Adipocyte (in vitro differentiated cells): ENCODE measurements around the gene RSPH1.
A peak's percentile ranks its signal among the peaks of the same experiment; 100 is the strongest.

ENCODE experiments used
- DNase-seq: peaks from one replicate; pipeline ENCODE4 v3.0.0-alpha.2; 2015; ENCODE audit warnings: low read depth
- H3K27me3 ChIP-seq: replicated peaks from 2 replicates; pipeline ENCODE4 v1.7.0; 2013; ENCODE audit warnings: mild to moderate bottlenecking, low read length, moderate library complexity; ENCODE audit not compliant: control insufficient read depth, insufficient read depth
- H3K36me3 ChIP-seq: 2 replicates; pipeline ENCODE4 v1.7.0; 2013; ENCODE audit warnings: low read length, mild to moderate bottlenecking, moderate library complexity; ENCODE audit not compliant: control insufficient read depth, insufficient read depth, severe bottlenecking
- H3K4me1 ChIP-seq: 2 replicates; pipeline ENCODE4 v1.7.0; 2013; ENCODE audit warnings: mild to moderate bottlenecking, low read length, moderate library complexity; ENCODE audit not compliant: control insufficient read depth, insufficient read depth
- H3K4me3 ChIP-seq: 2 replicates; pipeline ENCODE4 v1.7.0; 2013; ENCODE audit warnings: mild to moderate bottlenecking, low read length, moderate library complexity
- H3K9ac ChIP-seq: 2 replicates; pipeline ENCODE4 v1.7.0; 2013; ENCODE audit warnings: mild to moderate bottlenecking, low read length, moderate library complexity
- H3K9me3 ChIP-seq: 2 replicates; pipeline ENCODE4 v1.7.0; 2013; ENCODE audit warnings: mild to moderate bottlenecking, low read length, moderate library complexity; ENCODE audit not compliant: control insufficient read depth

RSPH1 gene

DNA sequence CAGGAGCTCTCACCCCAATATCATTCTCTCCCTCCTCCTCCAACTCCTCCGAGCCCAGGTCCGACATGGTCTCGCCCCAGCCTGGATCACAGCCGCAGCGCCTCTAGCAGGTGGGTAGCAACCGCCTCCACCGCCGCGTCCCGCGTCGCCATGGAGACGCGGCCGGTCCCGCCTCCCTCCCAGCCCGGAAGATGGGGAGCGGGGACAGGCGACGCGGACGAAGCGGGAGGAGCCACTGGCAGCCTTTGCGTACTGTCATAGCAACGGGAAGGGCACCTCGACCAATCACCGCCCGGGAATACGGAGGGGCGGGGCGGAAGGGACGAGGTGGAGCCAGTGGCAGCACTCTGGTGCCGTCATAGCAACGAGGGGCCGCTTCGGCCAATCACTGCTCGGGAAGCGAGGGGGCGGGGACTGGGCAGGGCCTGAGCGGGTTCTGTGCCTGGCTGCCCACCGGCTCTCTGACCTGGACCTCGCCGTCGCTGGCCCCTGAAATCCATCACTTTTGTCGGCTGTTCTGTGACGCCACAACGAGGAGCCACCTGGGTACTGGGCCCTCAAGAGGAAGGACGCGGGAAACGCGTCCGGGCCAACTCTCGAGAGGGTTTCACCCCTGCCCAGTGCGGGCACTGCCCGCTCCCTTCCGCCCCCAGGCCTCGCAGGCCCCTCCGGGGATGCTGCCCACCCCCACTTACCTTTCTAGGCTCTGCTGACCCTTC is at the start of gene RSPH1:
Gene RSPH1, minus strand, starts transcription at position 105 of the 719 bp plus-strand sequence. Its CDS starts 38 bp downstream, at position 67.
- H3K9ac ChIP-seq = peak within 1 kb of the TSS; percentile 79
- H3K27me3 ChIP-seq = peaks cover 3% of the 10 kb centered on the region
- peak; percentile 99 for DNase-seq
- H3K36me3 ChIP-seq = no peaks in the 10 kb centered on the region
- peaks cover 9% of the 10 kb centered on the region for H3K4me1 ChIP-seq
- no peaks in the 10 kb centered on the region for H3K9me3 ChIP-seq
- H3K4me3 ChIP-seq = peak within 1 kb of the TSS; percentile 93

DNA sequence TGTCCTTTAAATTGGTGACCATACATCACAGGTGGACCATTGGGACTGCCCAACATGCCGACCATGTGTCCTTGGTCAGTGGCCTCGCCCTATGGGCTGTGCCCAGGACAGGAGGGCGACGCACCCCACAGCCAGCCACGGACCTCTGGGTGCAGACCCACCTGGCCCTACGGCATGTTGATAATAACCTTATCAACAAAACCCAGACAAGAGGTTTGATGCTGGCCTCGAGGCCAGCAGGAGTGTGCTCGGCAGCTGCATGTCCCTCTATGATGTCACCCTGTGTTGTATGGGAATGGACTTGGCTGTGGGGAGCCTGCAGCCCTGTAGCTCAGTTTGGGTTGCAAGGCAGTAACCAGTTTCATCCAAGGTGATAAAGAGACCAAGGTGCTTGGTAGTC is 49.7 kb upstream of the RSPH1 start:
- H3K36me3 ChIP-seq = no peaks in the 10 kb centered on the region
- H3K4me3 ChIP-seq = no peak overlapping the region
- no peak overlapping the region for H3K9ac ChIP-seq
- no peaks in the 10 kb centered on the region for H3K4me1 ChIP-seq
- H3K27me3 ChIP-seq = no peaks in the 10 kb centered on the region
- DNase-seq = no peak
- H3K9me3 ChIP-seq = no peaks in the 10 kb centered on the region

DNA sequence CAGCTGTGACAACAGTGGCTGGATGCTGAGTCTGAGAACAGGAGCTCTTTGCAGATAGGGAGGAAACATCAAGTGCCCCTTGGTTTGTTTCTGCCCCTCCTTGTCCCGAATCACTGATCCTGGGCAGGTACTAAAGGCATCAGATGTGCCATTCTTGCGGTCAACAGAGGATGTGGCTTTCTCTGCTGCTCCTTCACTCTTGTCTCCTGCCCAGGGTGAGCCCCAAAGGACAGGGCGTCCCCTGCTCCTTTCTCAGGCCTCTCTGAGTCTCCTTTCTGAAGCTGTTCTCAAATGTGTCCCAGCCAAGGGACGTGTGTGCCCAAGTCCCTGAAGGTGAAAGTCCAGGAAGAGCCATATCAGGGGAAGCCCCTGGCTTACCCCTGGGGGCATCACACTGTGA is 49.3 kb upstream of the RSPH1 start:
- DNase-seq = no peak
- Histone ChIP-seq H3K27me3 (no peaks in the 10 kb centered on the region), H3K9ac (no peak overlapping the region)

GRCh38 chr21:42544544-42544943 is 48.5 kb upstream of the RSPH1 start:
- H3K27me3 ChIP-seq = no peaks in the 10 kb centered on the region
- no peak for DNase-seq

More for the DNA sequence above, 49.3 kb upstream of the RSPH1 start:
- Histone ChIP-seq H3K4me1 (no peaks in the 10 kb centered on the region), H3K4me3 (no peak overlapping the region), H3K9me3 (no peaks in the 10 kb centered on the region), H3K36me3 (no peaks in the 10 kb centered on the region)

GRCh38 chr21:42543106-42543847 is 47.3 kb upstream of the RSPH1 start:
- no peaks in the 10 kb centered on the region for H3K9me3 ChIP-seq

More at GRCh38 chr21:42544544-42544943, 48.5 kb upstream of the RSPH1 start:
- Histone ChIP-seq H3K9me3 (no peaks in the 10 kb centered on the region), H3K4me1 (peaks cover under 1% of the 10 kb centered on the region), H3K4me3 (no peak overlapping the region), H3K36me3 (no peaks in the 10 kb centered on the region), H3K9ac (no peak overlapping the region)

DNA sequence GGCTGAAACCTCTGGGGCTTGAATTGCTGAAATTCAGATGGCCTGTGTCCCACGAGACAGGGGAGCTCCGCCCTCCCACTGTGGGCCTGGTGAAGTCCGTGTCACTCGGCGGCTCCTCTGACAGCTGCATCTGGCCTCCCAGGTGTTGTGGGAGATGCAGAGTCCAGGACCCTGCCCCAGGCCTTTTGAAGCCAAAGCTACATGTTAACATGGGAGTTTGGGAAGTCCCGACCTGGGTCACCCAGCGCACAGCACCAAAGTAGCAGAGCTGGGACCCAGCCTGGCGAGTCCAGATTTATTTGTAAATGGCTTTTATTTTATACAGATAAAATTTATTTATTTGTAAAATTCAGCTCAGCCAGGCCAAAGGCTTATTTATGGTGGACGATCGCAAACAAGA is 46.6 kb upstream of the RSPH1 start:
- Histone ChIP-seq H3K9me3 (no peaks in the 10 kb centered on the region), H3K36me3 (no peaks in the 10 kb centered on the region), H3K4me1 (peaks cover 3% of the 10 kb centered on the region), H3K9ac (no peak overlapping the region), H3K27me3 (no peaks in the 10 kb centered on the region), H3K4me3 (no peak overlapping the region)
- no peak for DNase-seq

More at GRCh38 chr21:42543106-42543847, 47.3 kb upstream of the RSPH1 start:
- no peaks in the 10 kb centered on the region for H3K36me3 ChIP-seq
- DNase-seq = no peak
- no peak overlapping the region for H3K9ac ChIP-seq
- no peaks in the 10 kb centered on the region for H3K27me3 ChIP-seq
- H3K4me3 ChIP-seq = no peak overlapping the region
- H3K4me1 ChIP-seq = peaks cover 3% of the 10 kb centered on the region

DNA sequence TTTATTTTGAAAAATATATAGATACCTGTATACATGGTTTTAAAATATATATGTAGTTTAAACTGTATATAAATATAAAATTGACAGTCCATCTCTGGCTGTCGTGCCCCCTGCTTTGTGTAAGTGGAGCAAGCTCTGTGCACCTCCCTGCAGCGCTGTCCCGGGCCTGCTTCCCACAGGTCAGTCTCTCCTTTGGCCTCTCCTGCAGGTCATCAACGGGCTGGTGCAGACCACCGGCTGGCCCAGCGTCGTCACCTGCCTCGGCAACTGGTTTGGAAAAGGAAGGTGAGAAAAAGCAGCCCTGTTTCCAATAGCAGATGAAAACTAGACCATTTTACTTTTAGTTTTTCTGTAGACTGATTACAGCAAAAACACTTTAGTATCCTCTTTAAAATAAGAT is 46.2 kb upstream of the RSPH1 start:
- DNase-seq = no peak
- peaks cover 3% of the 10 kb centered on the region for H3K4me1 ChIP-seq

DNA sequence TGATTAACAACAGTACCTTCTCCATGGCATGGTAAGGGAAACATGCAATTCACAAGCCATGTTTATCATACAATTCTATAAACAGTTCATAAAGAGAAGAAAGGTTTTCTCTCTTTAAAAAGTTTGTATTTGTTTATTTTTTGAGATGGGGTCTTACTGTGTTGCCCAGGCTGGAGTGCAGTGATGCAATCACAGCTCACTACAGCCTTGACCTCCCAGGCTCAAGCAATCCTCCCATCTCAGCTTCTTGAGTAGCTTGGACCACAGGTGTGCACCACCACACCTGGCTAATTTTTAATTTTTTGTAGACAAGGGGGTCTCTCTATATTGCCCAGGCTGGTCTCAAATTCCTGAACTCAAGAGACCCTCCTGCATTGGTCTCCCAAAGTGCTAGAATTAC is 45.6 kb upstream of the RSPH1 start:
- no peak overlapping the region for H3K4me3 ChIP-seq

More for the DNA sequence above, 46.2 kb upstream of the RSPH1 start:
- Histone ChIP-seq H3K27me3 (no peaks in the 10 kb centered on the region), H3K9ac (no peak overlapping the region), H3K9me3 (no peaks in the 10 kb centered on the region), H3K36me3 (no peaks in the 10 kb centered on the region), H3K4me3 (no peak overlapping the region)

GRCh38 chr21:42541174-42541573 is 45.1 kb upstream of the RSPH1 start:
- DNase-seq = no peak
- Histone ChIP-seq H3K27me3 (no peaks in the 10 kb centered on the region), H3K4me3 (no peak overlapping the region), H3K4me1 (peaks cover 3% of the 10 kb centered on the region), H3K9ac (no peak overlapping the region), H3K9me3 (no peaks in the 10 kb centered on the region), H3K36me3 (no peaks in the 10 kb centered on the region)

More for the DNA sequence above, 45.6 kb upstream of the RSPH1 start:
- DNase-seq = no peak
- Histone ChIP-seq H3K9me3 (no peaks in the 10 kb centered on the region), H3K36me3 (no peaks in the 10 kb centered on the region), H3K9ac (no peak overlapping the region), H3K27me3 (no peaks in the 10 kb centered on the region), H3K4me1 (peaks cover 3% of the 10 kb centered on the region)

- Histone ChIP-seq H3K4me1 (peaks cover 3% of the 10 kb centered on the region), H3K9ac (no peak overlapping the region), H3K27me3 (no peaks in the 10 kb centered on the region), H3K9me3 (no peaks in the 10 kb centered on the region), H3K4me3 (no peak overlapping the region), H3K36me3 (no peaks in the 10 kb centered on the region)
- DNase-seq = no peak
Observed at GRCh38 chr21:42540396-42540795, 44.4 kb upstream of the RSPH1 start.

- Histone ChIP-seq H3K4me3 (no peak overlapping the region), H3K9ac (no peak overlapping the region), H3K36me3 (peaks cover 4% of the 10 kb centered on the region), H3K27me3 (peaks cover under 1% of the 10 kb centered on the region), H3K4me1 (peaks cover 3% of the 10 kb centered on the region), H3K9me3 (no peaks in the 10 kb centered on the region)
- no peak for DNase-seq
Observed at GRCh38 chr21:42539931-42540343, 43.9 kb upstream of the RSPH1 start.
